ENCODE data around the gene C11orf86. TPM values are rescaled to one million over a fixed set of nuclear protein-coding genes. Genes with fewer than 3 reads are reported as not detected.
"Not testable (repeated sequence)": the region's sequence is repeated elsewhere in the genome, so short reads cannot be mapped to it uniquely, and the experiment has no call there.

Gene C11orf86
- total RNA-seq, 2 experiments from 2014 or later = not detected

DNA sequence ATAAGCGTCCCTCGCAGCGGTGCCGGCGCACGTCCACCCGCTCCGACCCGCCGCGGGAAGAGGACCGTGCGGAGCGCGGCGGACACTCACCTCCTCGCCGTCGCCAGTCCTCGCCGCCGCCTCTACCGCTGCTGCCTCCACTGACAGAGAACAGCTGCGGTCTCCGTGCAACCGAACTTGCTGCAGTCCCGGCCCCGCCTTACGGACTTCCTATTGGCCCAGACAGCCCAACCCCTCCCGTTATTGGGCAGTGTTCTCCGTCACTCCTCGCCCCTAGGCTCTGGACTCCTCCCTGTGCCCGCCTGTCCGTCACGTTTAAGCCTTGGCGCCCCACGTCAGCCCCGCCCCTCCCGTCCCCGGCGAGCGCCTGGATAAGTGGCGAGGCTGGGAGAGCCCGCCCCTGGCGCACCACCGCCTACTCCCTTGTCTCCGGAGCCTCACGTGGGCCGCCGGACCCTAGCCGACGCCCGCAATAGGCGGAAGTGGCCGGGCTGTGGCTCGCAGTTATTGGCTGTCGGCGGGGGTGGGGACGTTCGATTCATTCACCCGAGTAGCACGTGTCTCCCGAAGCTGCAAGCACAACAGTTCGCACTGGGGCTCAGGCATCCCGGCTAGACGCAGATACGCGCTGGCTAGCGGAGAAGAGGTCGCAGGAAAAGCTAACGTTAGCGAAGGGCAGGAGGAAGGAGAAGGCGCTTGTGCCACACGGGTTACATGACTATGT lies 16.7 kb upstream of the C11orf86 start, which contains the start of gene PC:
Gene PC (minus strand): TSS at position 152 of the 724 bp plus-strand sequence. CDS start 86,224 bp downstream, outside the sequence.
- Mint-ChIP-seq H3K9me3 (no peaks in the 10 kb centered on the region), H3K27ac (peak within 1 kb of the TSS; percentile 90), H3K27me3 (no peaks in the 10 kb centered on the region), H3K4me1 (peaks cover 19% of the 10 kb centered on the region), H3K4me3 (peak within 1 kb of the TSS; percentile 74), H3K36me3 (no peaks in the 10 kb centered on the region)
- peak; percentile 98 for DNase-seq

DNA sequence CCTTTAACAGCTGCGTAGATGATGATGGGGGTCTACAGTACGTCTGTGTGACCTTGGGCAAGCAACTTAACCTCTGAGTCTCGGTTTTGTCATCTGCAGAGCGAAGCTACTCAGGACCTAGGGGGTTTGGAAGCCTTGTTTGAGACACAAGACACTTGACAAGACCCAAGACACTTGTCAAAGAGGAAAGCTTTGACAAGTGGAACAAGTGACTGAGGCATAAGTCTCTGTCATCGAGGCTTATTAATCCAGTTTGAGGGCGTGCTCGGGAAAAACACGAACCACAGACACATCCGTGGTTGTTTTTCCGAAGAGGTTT lies 16.2 kb upstream of the C11orf86 start:
- no peaks in the 10 kb centered on the region for H3K36me3 Mint-ChIP-seq
- H3K27me3 Mint-ChIP-seq = no peaks in the 10 kb centered on the region
- H3K4me1 Mint-ChIP-seq = peaks cover 19% of the 10 kb centered on the region
- no peaks in the 10 kb centered on the region for H3K9me3 Mint-ChIP-seq
- no peak for DNase-seq
- H3K27ac Mint-ChIP-seq = peak overlapping the region; percentile 90
- peak overlapping the region; percentile 74 for H3K4me3 Mint-ChIP-seq

DNA sequence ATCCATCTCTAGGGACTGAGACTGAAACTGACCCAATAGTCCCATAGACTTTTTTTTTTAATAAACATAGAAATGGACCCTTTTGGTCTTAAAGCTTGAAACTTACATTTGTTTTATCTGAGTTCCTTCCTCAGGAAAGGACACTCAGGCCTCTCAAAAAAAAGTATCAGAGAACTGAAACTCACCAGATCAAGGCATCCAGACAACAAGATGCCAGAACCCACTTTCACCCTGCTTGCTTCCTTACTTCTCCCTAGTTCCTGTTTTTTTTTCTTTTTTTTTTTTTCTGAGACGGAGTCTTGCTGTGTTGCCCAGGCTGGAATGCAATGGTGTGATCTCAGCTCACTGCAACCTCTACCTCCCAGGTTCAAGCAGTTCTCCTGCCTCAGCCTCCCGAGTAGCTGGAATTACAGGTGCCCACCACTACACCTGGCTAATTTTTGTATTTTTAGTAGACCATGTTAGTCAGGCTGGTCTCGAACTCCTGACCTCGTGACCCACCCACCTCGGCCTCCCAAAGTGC lies 13.4 kb upstream of the C11orf86 start:
- not testable (repeated sequence) for H3K27ac Mint-ChIP-seq, H3K27me3 Mint-ChIP-seq, DNase-seq, H3K36me3 Mint-ChIP-seq, H3K9me3 Mint-ChIP-seq, H3K4me3 Mint-ChIP-seq
- peaks cover 16% of the 10 kb centered on the region for H3K4me1 Mint-ChIP-seq

DNA sequence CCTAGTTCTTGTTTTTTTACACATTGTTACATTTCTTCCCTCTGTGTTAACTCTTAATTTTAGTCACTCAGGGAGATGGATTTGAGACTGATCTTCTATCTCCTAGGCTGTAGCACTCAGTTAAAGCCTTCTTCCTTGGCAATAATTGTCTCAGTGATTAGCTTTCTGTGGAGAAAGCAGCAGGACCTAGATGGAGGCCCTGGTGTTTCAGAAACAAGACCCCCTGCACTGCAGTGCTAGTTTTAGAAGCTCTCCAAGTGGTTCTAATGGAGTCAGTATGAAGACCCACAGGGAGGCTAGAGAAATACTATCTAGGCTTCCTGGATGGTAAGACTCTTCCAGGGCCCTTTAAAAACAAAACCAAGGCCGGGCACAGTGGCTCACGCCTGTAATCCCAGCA lies 12.9 kb upstream of the C11orf86 start:
- Mint-ChIP-seq H3K27ac (no peak overlapping the region), H3K27me3 (peaks cover 3% of the 10 kb centered on the region), H3K4me1 (peaks cover 14% of the 10 kb centered on the region), H3K9me3 (no peaks in the 10 kb centered on the region), H3K36me3 (no peaks in the 10 kb centered on the region), H3K4me3 (no peak overlapping the region)
- DNase-seq = no peak

DNA sequence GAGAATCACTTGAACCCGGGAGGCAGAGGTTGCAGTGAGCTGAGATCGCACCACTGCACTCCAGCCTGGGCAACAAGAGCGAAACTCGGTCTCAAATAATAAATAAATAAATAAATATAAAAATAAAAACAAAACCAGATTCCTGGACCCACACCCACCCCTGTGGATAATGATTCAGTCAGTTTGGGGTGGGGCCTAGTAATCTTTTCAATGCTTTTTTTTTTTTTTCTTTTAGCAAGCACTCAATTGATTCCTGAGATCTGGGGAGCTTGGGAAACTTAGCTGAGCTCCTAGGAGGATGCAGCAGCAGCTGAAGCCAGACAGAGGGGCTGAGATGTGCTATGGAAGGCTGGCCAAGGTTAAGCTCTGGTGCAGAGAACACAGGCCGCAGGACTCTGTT lies 12.3 kb upstream of the C11orf86 start:
- H3K27me3 Mint-ChIP-seq = peaks cover 3% of the 10 kb centered on the region
- no peak overlapping the region for H3K4me3 Mint-ChIP-seq
- DNase-seq = no peak

DNA sequence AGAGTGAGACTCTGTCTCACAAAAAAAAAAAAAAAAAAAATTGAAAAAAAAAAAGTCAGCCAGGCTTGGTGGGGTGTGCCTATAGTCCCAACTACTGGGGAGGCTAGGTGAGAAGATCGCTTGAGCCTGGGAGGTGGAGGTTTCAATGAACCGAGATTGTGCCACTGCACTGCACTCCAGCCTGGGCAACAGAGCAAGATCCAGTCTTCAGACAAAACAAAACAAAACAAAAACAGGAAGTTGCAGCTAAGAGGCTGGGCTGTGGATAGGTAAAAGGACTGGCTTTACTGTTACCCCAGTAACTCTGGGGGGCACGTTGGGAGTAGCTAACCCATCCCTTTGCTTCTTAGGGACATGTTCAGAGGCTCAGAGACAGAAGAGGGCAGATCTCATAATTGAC lies 10.6 kb upstream of the C11orf86 start:
- Mint-ChIP-seq H3K27me3 (peaks cover 3% of the 10 kb centered on the region), H3K27ac (no peak overlapping the region), H3K4me3 (no peak overlapping the region), H3K9me3 (no peaks in the 10 kb centered on the region), H3K4me1 (peaks cover 2% of the 10 kb centered on the region), H3K36me3 (no peaks in the 10 kb centered on the region)
- DNase-seq = no peak

More for the DNA sequence above, 12.3 kb upstream of the C11orf86 start:
- no peaks in the 10 kb centered on the region for H3K36me3 Mint-ChIP-seq
- no peak overlapping the region for H3K27ac Mint-ChIP-seq
- H3K9me3 Mint-ChIP-seq = no peaks in the 10 kb centered on the region
- peaks cover 11% of the 10 kb centered on the region for H3K4me1 Mint-ChIP-seq

DNA sequence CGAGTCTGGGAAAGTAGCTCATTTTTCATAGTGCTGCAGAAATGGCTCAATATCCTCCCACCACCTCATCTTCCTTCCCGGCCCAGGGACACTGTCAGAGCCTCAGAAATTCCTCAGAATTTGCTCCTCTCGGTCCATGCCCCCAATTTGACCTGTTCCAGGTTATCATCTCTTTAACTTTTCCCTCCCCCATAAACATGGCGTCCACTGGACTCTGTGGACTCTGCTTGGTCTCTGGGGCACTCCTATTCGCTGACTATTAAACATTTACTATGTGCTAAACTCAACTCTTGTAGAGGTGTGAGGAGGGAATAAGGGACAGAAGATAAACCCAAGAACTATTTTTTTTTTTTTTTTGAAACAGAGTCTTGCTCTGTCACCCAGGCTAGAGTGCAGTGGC lies 8.8 kb upstream of the C11orf86 start:
- DNase-seq = no peak
- H3K9me3 Mint-ChIP-seq = no peaks in the 10 kb centered on the region
- peaks cover 6% of the 10 kb centered on the region for H3K4me1 Mint-ChIP-seq
- no peaks in the 10 kb centered on the region for H3K36me3 Mint-ChIP-seq
- no peak overlapping the region for H3K27ac Mint-ChIP-seq
- peaks cover 3% of the 10 kb centered on the region for H3K27me3 Mint-ChIP-seq
- H3K4me3 Mint-ChIP-seq = no peak overlapping the region

DNA sequence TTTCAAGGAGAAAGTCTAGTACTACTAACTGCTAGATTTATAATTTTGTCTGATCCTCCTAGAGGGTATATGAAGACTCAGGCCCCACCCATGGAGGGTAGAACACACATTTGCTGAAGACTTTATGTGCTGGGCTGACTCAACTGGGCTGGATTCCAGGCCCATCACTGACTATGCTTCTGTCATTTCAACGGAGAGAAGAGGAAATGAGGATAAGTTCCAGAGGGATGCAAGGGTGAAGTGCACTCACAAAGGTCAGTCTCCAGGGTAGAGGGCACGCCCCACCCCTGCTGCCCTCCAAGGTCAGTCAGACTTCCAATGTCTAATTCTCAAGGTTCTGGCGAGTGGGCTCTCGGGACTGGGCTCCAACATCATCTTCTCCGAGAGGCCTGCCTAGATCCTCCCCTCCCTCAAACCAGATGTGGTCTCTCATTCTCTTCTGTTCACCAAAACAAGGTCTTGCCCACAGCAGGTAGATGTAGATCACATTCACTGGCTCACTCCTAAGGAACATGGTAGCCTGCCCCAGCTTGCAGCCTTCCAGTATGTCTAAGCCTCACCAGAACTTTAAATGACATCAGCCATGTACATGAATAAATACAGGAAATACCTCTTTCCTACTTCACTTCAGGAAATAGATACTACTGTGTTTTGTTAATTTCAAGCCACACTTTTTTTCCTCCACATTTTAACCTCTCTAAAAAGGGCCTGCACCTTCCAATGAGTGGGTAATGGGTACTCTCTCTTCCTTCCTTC lies 7.3 kb upstream of the C11orf86 start:
- Mint-ChIP-seq H3K27me3 (peaks cover 3% of the 10 kb centered on the region), H3K36me3 (no peaks in the 10 kb centered on the region), H3K4me1 (peaks cover 6% of the 10 kb centered on the region), H3K9me3 (no peaks in the 10 kb centered on the region), H3K4me3 (no peak overlapping the region), H3K27ac (no peak overlapping the region)
- no peak for DNase-seq

DNA sequence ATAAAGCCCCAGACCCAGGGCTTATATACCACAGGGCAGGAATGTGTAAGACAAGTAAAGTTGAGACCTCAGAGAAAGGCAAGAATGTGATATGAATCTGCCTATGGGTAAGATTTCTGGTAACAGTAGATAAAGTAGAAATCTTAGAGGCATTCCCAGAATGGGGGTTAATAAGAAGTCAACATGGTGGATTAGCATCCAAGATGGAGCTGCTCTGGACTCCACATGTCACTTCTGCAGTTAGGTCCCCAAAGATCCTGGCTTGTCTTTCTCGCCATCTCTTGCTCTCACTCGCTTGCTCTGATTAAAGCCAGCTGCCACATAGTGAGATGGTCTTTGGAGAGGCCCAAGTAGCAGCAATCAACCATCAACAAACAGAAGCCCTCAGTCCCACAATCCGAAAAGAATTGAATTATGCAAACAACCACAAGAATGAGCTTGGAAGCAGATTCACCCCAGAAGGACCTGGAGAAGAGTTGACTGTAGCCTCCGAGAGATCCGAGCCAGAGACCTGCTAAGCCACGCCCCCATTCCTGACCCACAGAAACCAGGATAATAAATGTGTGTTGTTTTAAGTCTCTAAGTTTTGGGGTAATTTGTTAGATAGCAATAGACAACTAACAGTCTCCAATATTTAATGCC lies 5.4 kb upstream of the C11orf86 start:
- Mint-ChIP-seq H3K9me3 (no peaks in the 10 kb centered on the region), H3K36me3 (no peaks in the 10 kb centered on the region), H3K4me1 (peaks cover 6% of the 10 kb centered on the region), H3K27ac (no peak overlapping the region), H3K27me3 (peaks cover 3% of the 10 kb centered on the region), H3K4me3 (no peak overlapping the region)
- no peak for DNase-seq

DNA sequence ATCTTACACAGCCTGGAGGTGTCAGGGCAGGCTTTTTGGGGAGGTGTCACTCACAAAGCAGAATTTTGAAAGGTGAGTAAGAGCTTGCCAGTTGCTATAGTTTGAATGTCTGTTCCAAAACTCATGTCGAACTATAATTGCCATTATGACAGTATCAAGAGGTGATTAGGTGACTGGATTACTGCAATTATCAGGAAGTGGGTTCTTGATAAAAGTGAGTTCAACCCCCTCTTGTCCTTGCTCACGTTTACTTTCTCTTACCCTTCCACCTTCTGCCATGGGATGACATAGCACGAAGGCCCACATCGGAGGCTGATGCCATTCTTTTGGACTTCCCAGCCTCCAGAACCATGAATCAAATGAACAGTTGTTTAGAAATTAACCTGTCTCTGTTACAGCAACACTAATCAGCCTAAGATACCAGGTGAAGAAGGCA lies 4.7 kb upstream of the C11orf86 start:
- no peak overlapping the region for H3K4me3 Mint-ChIP-seq
- DNase-seq = no peak
- H3K4me1 Mint-ChIP-seq = peaks cover 6% of the 10 kb centered on the region
- no peaks in the 10 kb centered on the region for H3K36me3 Mint-ChIP-seq
- no peaks in the 10 kb centered on the region for H3K9me3 Mint-ChIP-seq
- H3K27ac Mint-ChIP-seq = peak overlapping the region; percentile 39
- H3K27me3 Mint-ChIP-seq = peaks cover 3% of the 10 kb centered on the region

DNA sequence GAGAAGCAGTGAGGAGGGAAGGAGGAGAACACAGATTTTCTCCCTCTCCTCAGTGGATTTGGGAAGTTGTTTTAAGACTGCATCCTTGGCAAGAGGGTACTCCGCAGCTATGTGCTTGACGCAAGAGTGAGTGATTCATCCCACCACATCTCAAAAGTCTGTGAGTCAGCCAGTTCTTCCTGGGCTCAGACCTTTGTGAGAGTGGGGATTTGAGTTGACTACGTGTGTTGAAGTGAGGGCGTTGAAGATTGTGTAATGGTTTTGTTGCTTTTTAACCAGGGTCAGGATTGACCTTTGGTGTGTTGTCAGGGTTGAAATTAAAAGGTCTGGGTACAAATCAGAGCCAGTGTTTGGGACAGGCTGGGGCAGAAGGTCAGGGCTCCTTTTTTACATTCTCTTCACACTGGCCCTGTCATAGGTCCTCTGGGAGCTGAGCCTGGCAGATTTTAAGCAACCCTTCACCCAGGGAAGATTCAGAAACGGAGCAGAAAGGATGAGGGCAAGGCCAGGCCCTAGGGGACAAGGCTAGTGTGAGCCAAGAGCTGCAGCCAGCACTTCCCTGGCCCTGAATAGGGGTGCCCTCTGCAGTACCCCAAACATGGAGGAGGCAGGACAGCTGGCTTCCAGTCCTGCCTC lies 4.2 kb upstream of the C11orf86 start:
- no peaks in the 10 kb centered on the region for H3K36me3 Mint-ChIP-seq
- H3K27me3 Mint-ChIP-seq = peaks cover 6% of the 10 kb centered on the region
- DNase-seq = no peak
- peaks cover 6% of the 10 kb centered on the region for H3K4me1 Mint-ChIP-seq
- H3K27ac Mint-ChIP-seq = peak overlapping the region; percentile 39
- no peaks in the 10 kb centered on the region for H3K9me3 Mint-ChIP-seq
- no peak overlapping the region for H3K4me3 Mint-ChIP-seq

DNA sequence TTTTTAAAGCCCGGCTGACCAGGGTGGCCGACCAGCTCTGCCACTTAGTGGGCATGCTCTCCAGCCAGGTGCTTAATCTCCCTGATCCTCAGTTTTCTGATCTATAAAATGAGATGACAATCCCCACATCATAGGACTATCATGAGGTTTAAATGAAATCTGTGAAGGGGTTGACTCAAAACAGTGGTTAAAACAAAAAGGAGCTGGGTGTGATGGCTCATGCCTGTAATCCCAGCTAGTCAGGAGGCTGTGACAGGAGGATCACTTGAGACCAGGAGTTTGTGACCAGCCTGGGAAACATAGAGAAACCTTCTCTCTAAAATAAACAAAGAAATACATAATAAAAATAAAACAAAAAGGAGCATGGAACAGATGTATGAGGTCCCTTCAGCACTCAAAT lies 3.6 kb upstream of the C11orf86 start:
- H3K36me3 Mint-ChIP-seq = no peaks in the 10 kb centered on the region
- peaks cover 5% of the 10 kb centered on the region for H3K27me3 Mint-ChIP-seq
- no peak overlapping the region for H3K27ac Mint-ChIP-seq
- no peak for DNase-seq
- H3K4me3 Mint-ChIP-seq = no peak overlapping the region
- H3K9me3 Mint-ChIP-seq = no peaks in the 10 kb centered on the region
- peaks cover 6% of the 10 kb centered on the region for H3K4me1 Mint-ChIP-seq

DNA sequence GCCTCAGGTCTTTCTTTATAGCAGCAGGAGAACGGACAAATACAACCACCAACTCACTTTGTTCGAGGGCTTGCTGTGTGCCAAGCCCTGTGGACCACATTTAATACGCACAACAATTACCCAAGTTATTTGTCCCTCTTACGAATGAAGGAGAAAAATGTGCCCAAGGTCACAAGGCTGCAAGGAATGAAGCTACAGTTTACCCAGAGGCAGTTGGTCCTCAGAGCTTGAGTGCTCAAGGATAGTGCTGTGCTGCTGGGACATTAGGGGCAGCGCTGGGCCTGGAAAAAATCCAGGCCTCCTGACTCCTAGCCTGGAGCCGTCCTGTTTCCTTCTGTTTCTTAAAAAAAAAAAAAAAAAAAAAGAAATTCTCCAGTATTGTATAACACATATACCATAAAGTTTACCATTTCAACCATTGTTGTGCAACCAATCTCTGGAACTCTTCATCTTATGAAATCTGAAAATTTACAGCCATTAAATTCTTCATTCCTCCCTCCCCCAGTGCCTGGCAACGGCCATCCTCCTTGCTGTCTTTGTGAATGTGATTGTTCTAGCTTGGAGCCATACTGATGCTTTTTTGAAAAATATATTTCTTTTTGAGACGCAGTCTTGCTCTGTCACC lies 1.0 kb upstream of the C11orf86 start:
- Mint-ChIP-seq H3K27me3 (peaks cover 5% of the 10 kb centered on the region), H3K9me3 (no peaks in the 10 kb centered on the region), H3K4me1 (peaks cover 6% of the 10 kb centered on the region), H3K36me3 (no peaks in the 10 kb centered on the region), H3K27ac (no peak overlapping the region), H3K4me3 (no peak overlapping the region)
- no peak for DNase-seq

DNA sequence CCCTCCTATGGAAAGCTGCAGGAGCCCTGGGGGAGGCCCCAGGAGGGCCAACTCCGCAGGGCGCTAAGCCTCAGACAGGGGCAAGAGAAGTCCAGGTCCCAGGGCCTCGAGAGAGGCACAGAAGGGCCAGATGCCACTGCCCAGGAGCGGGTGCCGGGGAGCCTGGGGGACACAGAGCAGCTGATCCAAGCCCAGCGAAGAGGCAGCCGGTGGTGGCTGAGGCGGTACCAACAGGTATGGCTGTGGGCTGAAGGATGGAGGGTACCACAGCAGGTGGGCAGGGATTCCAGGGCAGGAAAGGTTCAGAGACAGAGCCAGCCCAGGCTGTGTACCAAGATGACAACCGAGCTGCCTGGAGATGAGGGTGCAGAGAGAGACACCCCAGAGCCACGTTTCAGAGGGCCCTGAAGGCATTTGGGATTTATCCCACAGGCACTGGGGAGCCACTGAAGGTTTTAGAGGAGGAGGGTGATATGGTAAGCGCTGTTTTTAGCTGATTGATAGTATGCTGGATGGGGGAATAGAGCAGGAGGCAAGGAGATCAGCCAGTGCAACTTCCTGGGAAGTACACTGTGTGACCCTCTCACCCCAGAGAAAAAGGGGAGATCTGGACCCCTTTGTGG lies 412 bp downstream of the C11orf86 start:
- H3K27ac Mint-ChIP-seq = no peak overlapping the region
- H3K9me3 Mint-ChIP-seq = peaks cover 4% of the 10 kb centered on the region
- no peak overlapping the region for H3K4me3 Mint-ChIP-seq
- no peak for DNase-seq
- no peaks in the 10 kb centered on the region for H3K36me3 Mint-ChIP-seq
- H3K4me1 Mint-ChIP-seq = peaks cover 5% of the 10 kb centered on the region
- H3K27me3 Mint-ChIP-seq = peaks cover 8% of the 10 kb centered on the region
